HG03064 (cell line): ENCODE measurements around the gene ANKRD12.

Source experiments
- ATAC-seq: cut with Tn5 transposase; IDR thresholded peaks from one replicate; pipeline ENCODE4 v1.9.1; 2021; ENCODE audit warnings: low read depth; ENCODE audit not compliant: unreplicated experiment

ANKRD12 gene

GRCh38 chr18:9177466-9177865 is 40.9 kb downstream of the ANKRD12 start:
- no peak for ATAC-seq

- no peak for ATAC-seq
These were observed 42.0 kb downstream of the ANKRD12 start for GRCh38 chr18:9178557-9178956.

GRCh38 chr18:9181275-9181674 is 44.7 kb downstream of the ANKRD12 start:
- ATAC-seq, result no peak

- no peak for ATAC-seq
These were observed 46.3 kb downstream of the ANKRD12 start for GRCh38 chr18:9182852-9183399.

DNA sequence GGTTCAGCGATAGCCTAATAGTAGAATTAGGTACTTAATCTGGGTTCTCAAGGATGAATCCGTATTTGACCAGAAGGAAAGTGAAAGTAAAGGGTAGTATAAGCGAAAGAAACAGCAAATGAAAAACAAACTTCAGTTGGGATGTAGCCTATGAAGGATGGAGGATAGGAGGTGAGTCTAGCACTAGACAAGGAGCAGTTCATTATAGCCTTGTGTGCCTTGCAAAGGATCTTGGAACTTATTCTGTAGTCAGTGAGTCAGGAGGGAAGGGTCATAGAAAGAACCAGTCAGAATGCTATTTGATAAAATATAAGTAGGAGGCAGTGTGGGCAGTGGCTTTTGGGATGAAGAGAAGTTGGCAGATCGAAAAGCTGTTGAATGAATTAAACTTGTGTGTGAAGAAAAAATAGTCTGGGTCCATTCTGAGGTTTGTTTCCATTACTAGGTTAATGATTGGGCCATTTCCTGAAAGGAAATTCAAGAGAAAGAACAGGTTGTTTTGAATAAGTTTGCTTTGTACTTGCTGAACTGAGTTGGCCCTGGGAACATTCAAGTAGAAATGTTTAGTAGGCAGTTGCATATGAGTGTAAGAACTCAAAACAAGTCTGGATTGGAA is 48.5 kb downstream of the ANKRD12 start:
- ATAC-seq, result no peak

DNA sequence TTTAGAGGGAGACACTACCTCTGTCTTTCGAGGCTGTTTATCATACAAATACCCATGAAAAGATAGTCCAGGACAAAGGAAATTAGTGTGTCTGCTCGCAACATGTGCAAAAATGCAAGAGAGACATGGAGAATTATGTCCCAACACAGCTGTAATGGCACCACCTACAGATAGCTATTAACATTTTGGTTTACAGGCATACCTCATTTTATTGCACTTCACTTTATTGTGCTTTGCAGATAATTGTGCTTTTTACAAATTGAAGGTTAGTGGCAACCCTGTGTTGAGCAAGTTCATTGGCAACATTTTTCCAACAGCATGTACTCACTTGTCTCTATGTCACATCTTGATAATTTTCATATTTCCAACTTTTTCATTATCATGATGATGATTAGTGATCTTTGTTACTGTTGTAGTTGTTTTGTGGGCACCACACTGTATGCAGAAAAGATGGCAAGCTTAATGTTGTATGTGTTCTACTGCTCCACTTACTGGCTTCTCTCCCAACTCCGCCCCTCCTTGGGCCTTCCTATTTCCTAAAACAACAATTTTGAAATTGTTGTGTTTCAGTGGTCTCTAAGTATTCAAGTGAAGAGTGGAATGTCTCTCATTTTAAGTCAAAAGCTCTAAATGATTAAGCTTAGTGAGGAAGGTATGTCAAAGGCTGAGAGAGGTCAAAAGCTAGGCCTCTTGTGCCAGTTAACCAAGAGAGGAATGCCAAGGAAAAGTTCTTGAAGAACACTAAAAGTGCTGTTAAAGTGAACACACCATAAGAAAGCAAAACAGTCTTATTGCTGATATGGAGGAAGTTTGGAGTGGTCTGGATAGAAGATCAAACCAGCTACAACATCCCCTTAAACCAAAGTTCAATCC is 52.0 kb downstream of the ANKRD12 start:
- ATAC-seq, result no peak

GRCh38 chr18:9189491-9189890 is 52.9 kb downstream of the ANKRD12 start:
- ATAC-seq, result no peak

DNA sequence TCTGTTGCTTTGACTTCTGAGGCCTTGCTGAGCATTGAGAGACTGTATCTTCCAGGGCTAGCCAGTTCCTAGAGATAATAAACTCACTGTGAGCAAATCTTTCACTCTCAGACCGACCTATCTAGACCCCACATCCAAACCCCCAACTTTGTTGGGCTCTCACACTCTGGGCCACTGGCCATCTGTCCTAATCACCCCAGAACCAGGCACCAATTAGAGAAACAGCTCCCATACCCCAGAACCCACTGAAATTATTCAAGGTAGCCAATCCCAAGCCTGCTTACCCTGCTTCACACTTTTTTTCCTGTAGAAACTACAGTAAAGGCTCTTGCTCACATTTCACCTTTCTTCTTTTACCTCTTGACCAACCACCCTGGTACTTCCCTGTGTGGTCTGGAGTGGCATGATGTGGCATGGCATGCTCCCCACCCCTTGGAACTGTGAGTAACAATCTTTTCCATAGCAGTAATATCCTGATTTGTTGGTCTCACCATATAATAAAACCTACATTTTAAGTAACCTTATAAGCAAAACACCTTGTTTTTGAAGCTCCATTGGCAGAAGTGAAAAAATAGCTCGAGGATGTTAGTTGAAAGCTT is 55.2 kb downstream of the ANKRD12 start:
- no peak for ATAC-seq

DNA sequence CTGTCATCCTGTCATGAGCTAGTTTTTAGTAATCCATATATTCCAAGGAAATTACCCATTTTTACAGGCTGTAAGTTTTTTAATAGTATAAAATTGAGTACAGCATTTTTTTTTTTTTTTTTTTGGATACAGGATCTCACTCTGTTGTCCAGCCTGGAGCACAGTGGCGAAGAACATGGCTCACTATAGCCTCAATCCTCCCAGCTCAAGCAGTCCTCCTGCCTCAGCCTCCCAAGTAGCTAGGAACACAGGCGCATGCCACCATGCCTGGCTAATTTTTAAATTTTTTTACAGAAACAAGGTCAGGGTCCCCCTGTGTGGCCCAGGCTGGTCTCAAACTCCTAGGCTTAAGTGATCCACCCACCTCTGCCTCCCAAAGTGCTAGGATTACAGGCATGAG is 56.5 kb downstream of the ANKRD12 start:
- no peak for ATAC-seq

- ATAC-seq, result no peak
These were observed 60.0 kb downstream of the ANKRD12 start for GRCh38 chr18:9196568-9196967.

GRCh38 chr18:9199681-9200080 is 63.1 kb downstream of the ANKRD12 start:
- no peak for ATAC-seq

DNA sequence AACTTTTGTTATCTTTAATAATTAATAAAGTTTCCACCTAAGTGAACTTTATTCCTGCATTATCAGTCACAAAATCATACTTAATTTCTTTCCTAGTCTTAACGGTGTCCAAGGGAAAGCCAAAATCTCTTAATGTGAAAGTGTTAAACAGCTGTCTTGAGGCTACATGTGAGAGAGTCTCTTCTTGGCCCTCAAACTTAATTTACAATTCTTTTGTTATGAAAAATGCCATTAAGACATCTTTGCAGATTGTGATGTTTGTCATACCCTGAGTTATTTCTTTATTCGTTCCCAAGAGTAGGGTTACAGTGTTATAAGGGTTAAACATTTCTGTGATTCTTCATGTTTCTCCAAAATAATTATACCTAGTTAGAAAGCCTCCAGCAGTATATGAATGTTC is 64.6 kb downstream of the ANKRD12 start:
- ATAC-seq, result no peak

GRCh38 chr18:9204659-9205058 is 68.1 kb downstream of the ANKRD12 start:
- no peak for ATAC-seq

DNA sequence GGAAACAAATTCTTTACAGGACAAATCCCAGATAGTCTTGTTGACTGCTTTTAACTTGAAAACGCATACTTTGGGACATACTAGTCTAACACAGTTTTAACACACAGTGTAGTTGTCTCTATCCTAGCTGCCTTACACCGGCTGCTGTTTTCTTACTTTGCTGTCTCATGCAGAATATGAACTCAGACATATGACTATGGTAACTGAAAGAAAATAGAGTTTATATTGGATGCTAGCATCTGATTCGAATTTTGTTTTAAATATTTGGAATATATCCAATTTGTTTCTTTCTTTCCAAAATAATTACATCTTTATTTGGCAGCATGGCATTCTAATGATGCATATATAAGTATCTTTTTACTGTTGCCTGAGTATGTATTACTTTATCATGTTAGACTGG is 69.8 kb downstream of the ANKRD12 start:
- ATAC-seq, result no peak

DNA sequence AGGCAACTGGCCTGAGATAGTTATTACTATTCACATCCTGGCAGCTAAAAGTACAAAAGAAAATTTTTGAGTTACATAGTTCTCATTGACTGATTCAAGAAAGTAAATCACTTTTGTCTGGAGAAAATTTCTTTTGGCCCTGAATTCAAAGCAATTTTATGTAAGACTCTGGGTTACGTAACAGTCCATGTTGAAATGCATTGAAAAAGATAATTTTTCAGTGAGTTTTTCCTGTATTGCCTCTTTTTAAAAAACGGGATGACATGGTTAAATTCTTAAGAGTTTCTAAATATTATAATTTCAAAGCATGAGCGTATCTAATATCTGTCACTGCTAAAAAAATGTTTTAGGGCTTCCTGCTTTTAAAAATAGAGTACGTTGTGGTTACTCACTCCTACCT is 72.7 kb downstream of the ANKRD12 start:
- ATAC-seq, result no peak

GRCh38 chr18:9210966-9211365 is 74.4 kb downstream of the ANKRD12 start:
- no peak for ATAC-seq

GRCh38 chr18:9211955-9212354 is 75.4 kb downstream of the ANKRD12 start:
- no peak for ATAC-seq

DNA sequence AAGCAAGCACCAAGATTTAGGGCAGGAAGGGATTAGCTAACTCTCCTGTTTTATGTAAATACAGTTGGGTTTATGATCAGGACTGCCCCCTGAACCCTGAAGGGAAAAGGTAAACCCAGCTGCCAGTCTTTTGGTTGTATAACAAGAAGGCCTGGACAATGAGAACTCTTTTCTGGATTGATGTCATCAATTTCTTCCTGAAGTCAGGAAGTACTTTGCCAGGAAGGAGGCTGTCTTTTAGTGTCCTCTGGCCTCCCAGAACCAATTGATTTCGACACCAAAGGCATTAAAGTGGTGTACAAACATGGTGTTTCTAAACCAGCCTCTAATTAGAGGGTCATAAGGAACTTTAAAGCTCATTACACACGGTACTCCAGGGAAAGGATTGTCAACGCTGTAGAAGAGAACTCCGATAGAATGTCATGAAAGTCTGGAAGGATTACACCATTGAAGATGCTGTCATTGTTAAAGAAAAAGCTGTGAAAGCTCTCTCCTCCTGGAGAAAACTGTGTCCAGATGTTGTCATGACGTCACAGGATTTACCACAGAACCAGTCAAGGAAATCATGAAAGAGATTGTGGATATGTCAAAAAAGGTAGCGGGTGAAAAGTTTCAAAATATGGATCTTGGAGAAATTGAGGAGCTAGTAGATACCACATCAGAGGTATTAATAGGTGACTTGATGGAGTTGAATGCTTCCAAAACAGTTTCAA is 78.8 kb downstream of the ANKRD12 start:
- ATAC-seq, result no peak

- ATAC-seq, result no peak
These were observed 79.9 kb downstream of the ANKRD12 start for GRCh38 chr18:9216459-9216858.

DNA sequence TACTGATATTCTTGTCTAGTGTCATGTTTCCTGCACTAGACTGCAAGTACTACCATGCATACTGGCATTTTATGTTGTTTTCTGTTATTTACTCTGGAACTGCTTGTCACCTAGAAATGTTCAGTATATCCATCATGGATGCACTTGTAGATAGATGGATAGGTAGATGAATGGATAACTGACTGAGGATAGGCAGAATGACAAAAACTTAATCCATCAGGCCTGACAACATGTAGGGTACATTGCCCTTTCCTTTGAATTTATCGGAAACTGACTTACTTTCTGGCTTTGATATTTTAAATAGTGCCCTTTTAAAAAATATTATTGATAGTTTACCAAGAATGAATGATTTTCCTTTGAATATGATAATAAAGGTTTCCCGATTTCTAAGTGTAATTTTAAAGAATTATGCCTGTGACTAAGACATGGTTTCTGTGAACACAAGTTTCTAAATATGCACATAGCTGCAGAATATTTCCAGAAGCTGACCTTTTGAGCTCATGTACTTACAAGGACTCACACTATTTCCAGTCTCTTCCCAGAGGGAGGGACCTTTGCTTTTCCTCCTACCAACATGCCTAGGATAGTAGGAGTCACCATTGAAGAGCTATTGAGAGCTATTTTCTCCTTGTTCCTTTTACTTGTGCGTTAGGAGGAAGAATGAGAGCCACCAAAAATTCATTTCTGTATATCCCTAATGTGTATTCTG is 81.3 kb downstream of the ANKRD12 start:
- no peak for ATAC-seq
